ENCODE measurements around the gene RPL37.
A peak's percentile ranks its signal among the peaks of the same experiment; 100 is the strongest.

- TF ChIP-seq POLR2A (IDR thresholded peaks at IDR 0.05; ENCODE audit: extremely low read depth, insufficient read length) (no peak), CTCF (IDR thresholded peaks at IDR 0.05; ENCODE audit: low read depth, low read length) (no peak), MYC (IDR thresholded peaks at IDR 0.05; ENCODE audit: low read depth, low read length) (0 out of 2 replicates have a peak, but pooled peaks have one; percentile 10), MAX (IDR thresholded peaks at IDR 0.05; ENCODE audit: low read depth, low read length) (no peak)
Measured at GRCh38 chr5:40813698-40814281, 21.2 kb downstream of the RPL37 start.
